ENCODE data around the gene MORN1.

DNA sequence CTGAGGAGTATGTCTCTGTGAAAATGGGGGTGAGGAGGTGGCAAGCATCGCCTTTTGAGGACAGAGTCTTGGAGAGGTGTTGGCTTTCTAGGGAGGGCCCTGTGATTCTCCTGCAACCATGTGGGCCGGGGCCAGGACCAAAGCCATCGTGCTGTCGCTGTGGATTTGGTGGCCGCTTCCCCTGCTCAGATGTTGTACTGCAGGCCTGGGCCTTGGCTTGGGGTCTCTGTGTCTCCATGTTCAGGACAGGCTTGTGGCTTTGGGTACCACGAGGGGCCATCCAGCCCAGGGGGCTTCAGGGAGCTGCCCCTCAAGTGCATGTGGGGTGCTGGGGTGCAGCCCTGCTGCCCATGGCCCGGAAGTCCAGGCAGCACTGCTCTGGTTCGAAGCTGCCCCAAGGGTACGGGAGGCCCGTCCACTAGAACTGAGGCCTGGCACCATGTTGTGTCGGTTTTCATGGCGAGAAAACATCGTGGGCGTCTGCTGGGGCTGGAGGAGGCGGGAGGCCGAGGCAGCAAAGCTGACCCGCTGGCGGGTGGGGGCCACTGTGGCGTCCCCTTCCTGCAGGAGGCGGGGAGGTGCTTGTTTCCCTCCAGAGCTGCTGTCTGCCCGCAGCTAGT, 107.9 kb downstream of the MORN1 start:
- TF ChIP-seq, protein P1, sequence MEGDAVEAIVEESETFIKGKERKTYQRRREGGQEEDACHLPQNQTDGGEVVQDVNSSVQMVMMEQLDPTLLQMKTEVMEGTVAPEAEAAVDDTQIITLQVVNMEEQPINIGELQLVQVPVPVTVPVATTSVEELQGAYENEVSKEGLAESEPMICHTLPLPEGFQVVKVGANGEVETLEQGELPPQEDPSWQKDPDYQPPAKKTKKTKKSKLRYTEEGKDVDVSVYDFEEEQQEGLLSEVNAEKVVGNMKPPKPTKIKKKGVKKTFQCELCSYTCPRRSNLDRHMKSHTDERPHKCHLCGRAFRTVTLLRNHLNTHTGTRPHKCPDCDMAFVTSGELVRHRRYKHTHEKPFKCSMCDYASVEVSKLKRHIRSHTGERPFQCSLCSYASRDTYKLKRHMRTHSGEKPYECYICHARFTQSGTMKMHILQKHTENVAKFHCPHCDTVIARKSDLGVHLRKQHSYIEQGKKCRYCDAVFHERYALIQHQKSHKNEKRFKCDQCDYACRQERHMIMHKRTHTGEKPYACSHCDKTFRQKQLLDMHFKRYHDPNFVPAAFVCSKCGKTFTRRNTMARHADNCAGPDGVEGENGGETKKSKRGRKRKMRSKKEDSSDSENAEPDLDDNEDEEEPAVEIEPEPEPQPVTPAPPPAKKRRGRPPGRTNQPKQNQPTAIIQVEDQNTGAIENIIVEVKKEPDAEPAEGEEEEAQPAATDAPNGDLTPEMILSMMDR (IDR thresholded peaks at IDR 0.05) = no peak
- no peak for TF ChIP-seq POLR2A (IDR thresholded peaks at IDR 0.05)

Data from testis (tissue), 2 donors.